Measurements from ENCODE around the gene CTTN. TPM values are rescaled to one million over a fixed set of nuclear protein-coding genes. Genes with fewer than 3 reads are reported as not detected.

The CTTN gene
- total and polyA plus RNA-seq, 2 of the 13 experiments (the other 11 are each of a cell fraction or from before 2014, with no cell fraction given) = 84.4 to 114 TPM

DNA sequence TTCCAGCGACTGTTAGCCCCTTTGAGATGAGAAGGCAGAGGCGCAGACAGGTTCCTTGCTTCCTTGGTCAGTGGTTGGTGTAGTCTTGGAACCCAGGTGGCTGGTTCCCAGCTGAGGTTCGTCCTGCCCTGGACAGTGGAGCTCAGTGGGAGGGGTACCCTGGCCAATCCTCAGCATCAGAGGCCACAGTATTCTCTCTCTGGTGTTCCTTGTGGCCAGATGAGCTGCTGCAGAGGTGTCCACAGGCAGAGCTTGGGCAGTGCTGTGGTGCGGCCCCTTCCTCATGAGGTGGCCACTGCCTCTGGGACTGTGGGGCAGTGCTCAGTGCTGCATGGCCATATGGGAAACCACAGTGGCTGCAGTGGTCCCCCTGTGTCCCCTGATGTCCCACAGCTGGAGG lies 61.8 kb downstream of the CTTN start:
- Histone ChIP-seq H2AFZ (ENCODE audit: low read length) (no peak overlapping the region), H3K27ac (ENCODE audit: extremely low read length, insufficient read depth, low read length) (no peak overlapping the region), H3K9ac (ENCODE audit: insufficient read depth, low read depth, low read length) (no peak overlapping the region), H3K79me2 (ENCODE audit: insufficient read depth, low read length) (no peaks in the 10 kb centered on the region), H3K36me3 (replicated peaks in 1 of 2; ENCODE audit: control insufficient read depth in 1 of 2, insufficient read depth in 2 of 2, low read length in 2 of 2) (no peaks in the 10 kb centered on the region), H3K27me3 (ENCODE audit: control insufficient read depth in 1 of 2, insufficient read depth in 2 of 2, low read length in 2 of 2) (peaks cover 0 to 7% of the 10 kb centered on the region in 2 experiments; a peak in 2 of 5 replicates), H3K4me3 (replicated peaks in 1 of 3; ENCODE audit: insufficient read depth in 1 of 3, low read depth in 2 of 3, low read length in 3 of 3) (no peak overlapping the region), H3K4me2 (ENCODE audit: low read depth, low read length) (no peak overlapping the region), H3K9me3 (ENCODE audit: low read length) (no peaks in the 10 kb centered on the region), H3K4me1 (ENCODE audit: insufficient read depth, low read length) (peaks cover 14% of the 10 kb centered on the region), H4K20me1 (ENCODE audit: insufficient read depth, low read length) (no peaks in the 10 kb centered on the region)
- ATAC-seq (peak; percentile 71), DNase-seq (ENCODE audit: low spot score) (no peak), FAIRE-seq (no peak)
- ChIA-PET CTCF (ENCODE audit: low intra/inter-chr PET ratio, low total read pairs) (no interaction called here), POLR2A (no interaction called here)
- 60% methylated on average over 2 of the region's 4 CpGs for WGBS (ENCODE audit: low lambda C conversion rate)
- intact Hi-C loops (cut with micrococcal nuclease; ENCODE audit: unreplicated experiment) = no loop called here
- no peak for TF ChIP-seq LBX2 (CRISPR knock-in tag; IDR thresholded peaks at IDR 0.05; ENCODE audit: borderline replicate concordance)
- TF ChIP-seq ZNF605 (CRISPR knock-in tag; IDR thresholded peaks at IDR 0.05) = no peak
- TF ChIP-seq BCL6 (CRISPR knock-in tag; IDR thresholded peaks at IDR 0.05) = no peak
- TF ChIP-seq ZNF703 (CRISPR knock-in tag; IDR thresholded peaks at IDR 0.05; ENCODE audit: borderline replicate concordance) = no peak
- TF ChIP-seq MEIS1 (CRISPR knock-in tag; IDR thresholded peaks at IDR 0.05; ENCODE audit: borderline replicate concordance) = no peak
- TF ChIP-seq NFRKB (IDR thresholded peaks at IDR 0.05) = no peak
- in situ Hi-C loops (cut with HindIII; ENCODE audit: extremely low pct_ligation_motif_present, low pct_unique_long_range_greater_than_20kb) = loop anchor here (25.0 kb wide), 1 partner anchor 952 kb away; no protein-coding TSS in a partner anchor
- no TSS peak for BruUV-seq (replicated peaks)

DNA sequence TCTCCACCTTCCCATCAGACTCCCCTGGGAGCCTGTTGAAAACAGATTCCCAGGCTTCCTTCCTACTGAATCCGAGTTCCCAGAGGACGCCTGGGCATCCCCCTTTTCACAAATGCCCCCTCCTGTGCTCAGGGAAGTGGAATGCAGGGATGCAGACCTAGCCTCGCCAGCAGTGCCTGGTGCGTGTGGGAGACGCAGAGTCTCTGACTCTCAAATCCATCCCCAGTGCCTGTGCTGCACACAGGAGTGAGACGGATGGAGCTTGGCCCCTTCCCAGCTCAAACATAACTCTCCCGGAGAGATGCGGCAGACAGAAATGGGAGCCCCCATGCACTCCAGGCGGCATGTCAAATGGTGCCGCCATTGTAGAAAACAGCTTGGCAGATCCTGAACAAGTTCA lies 62.6 kb downstream of the CTTN start:
- in situ Hi-C loops (cut with HindIII; ENCODE audit: extremely low pct_ligation_motif_present, low pct_unique_long_range_greater_than_20kb) = loop anchor here (25.0 kb wide), 1 partner anchor 951 kb away; no protein-coding TSS in a partner anchor
- FAIRE-seq = no peak

More for the DNA sequence above, 62.6 kb downstream of the CTTN start:
- CTCF ChIA-PET (ENCODE audit: low intra/inter-chr PET ratio, low total read pairs) = no interaction called here
- H3K4me1 ChIP-seq (ENCODE audit: insufficient read depth, low read length) = peaks cover 6% of the 10 kb centered on the region
- intact Hi-C loops (cut with micrococcal nuclease; ENCODE audit: unreplicated experiment) = no loop called here
- no peaks in the 10 kb centered on the region for H3K9me3 ChIP-seq (ENCODE audit: low read length)
- H4K20me1 ChIP-seq (ENCODE audit: insufficient read depth, low read length) = no peaks in the 10 kb centered on the region
- no peak for ATAC-seq
- no peaks in the 10 kb centered on the region for H3K36me3 ChIP-seq (replicated peaks in 1 of 2; ENCODE audit: control insufficient read depth in 1 of 2, insufficient read depth in 2 of 2, low read length in 2 of 2)
- DNase-seq (ENCODE audit: low spot score) = no peak
- TF ChIP-seq TBX2 (CRISPR knock-in tag; IDR thresholded peaks at IDR 0.05; ENCODE audit: borderline replicate concordance) = no peak
- no peak overlapping the region for H3K4me3 ChIP-seq (replicated peaks in 1 of 3; ENCODE audit: insufficient read depth in 1 of 3, low read depth in 2 of 3, low read length in 3 of 3)
- 59% methylated on average over 10 of the region's 10 CpGs for WGBS (ENCODE audit: low lambda C conversion rate)
- H2AFZ ChIP-seq (ENCODE audit: low read length) = no peak overlapping the region
- no peak overlapping the region for H3K27ac ChIP-seq (ENCODE audit: extremely low read length, insufficient read depth, low read length)
- no peak overlapping the region for H3K4me2 ChIP-seq (ENCODE audit: low read depth, low read length)
- no peaks in the 10 kb centered on the region for H3K79me2 ChIP-seq (ENCODE audit: insufficient read depth, low read length)
- no peak overlapping the region for H3K9ac ChIP-seq (ENCODE audit: insufficient read depth, low read depth, low read length)
- peaks cover 0 to 15% of the 10 kb centered on the region in 2 experiments; a peak in 2 of 5 replicates for H3K27me3 ChIP-seq (ENCODE audit: control insufficient read depth in 1 of 2, insufficient read depth in 2 of 2, low read length in 2 of 2)
- BruUV-seq (replicated peaks) = no TSS peak
- POLR2A ChIA-PET = no interaction called here

Measured in HepG2 (cell line).